WTC11 (cell line): ENCODE data around the gene ALDOA. TPM values are rescaled to one million over a fixed set of nuclear protein-coding genes. Genes with fewer than 3 reads are reported as not detected.

ENCODE experiments used
- ATAC-seq: fragments of 200-7000 bp; cut with Tn5 transposase; 2 replicates; pipeline ENCODE4 v1.10.0; 2021; ENCODE audit warnings: mild to moderate bottlenecking, moderate library complexity
- CTCF ChIA-PET: fragments of 300-600 bp; sonication (Branson Sonifier 250); formaldehyde crosslinking; loops from one replicate; lab custom pipeline; 2021; ENCODE audit warnings: antibody characterized with exemption; lab: Charles Lee
- POLR2A ChIA-PET: fragments of 350-600 bp; sonication (Branson Sonifier 250); formaldehyde crosslinking; loops from one replicate; lab custom pipeline; 2021; ENCODE audit warnings: antibody characterized with exemption; lab: Charles Lee
- DNase-seq: peaks from one replicate; pipeline ENCODE4 v3.0.0; 2021; ENCODE audit warnings: low spot score
- H3K27ac Mint-ChIP-seq: 2 replicates; pipeline ENCODE4 v1.8.0; 2021; ENCODE audit warnings: mixed read lengths
- H3K27me3 Mint-ChIP-seq: 2 replicates; pipeline ENCODE4 v1.8.0; 2021; ENCODE audit warnings: low read depth, mild to moderate bottlenecking, moderate library complexity, mixed read lengths
- H3K36me3 Mint-ChIP-seq: 2 replicates; pipeline ENCODE4 v1.8.0; 2021; ENCODE audit warnings: mixed read lengths
- H3K4me1 Mint-ChIP-seq: 2 replicates; pipeline ENCODE4 v1.8.0; 2022; ENCODE audit warnings: mixed read lengths
- H3K4me3 Mint-ChIP-seq: 2 replicates; pipeline ENCODE4 v1.8.0; 2021; ENCODE audit warnings: mild to moderate bottlenecking, moderate library complexity, mixed read lengths
- H3K9me3 Mint-ChIP-seq: 2 replicates; pipeline ENCODE4 v1.8.0; 2021; ENCODE audit warnings: mixed read lengths
- GRHL2 ChIP-seq: fragments of 250-450 bp; sonication (Bioruptor Pico); IDR thresholded peaks from 2 replicates; pipeline ENCODE4 v1.8.0; 2022; ENCODE audit warnings: mild to moderate bottlenecking, moderate library complexity; ENCODE audit not compliant: insufficient replicate concordance, severe bottlenecking
- IRF2 ChIP-seq: sonication (generic); formaldehyde crosslinking; IDR thresholded peaks from 2 replicates; pipeline ENCODE4 v1.8.0; 2022; ENCODE audit warnings: low read depth, missing genetic modification reagents, borderline replicate concordance
- JAZF1 ChIP-seq: fragments of 250-450 bp; sonication (Bioruptor Pico); IDR thresholded peaks from 2 replicates; pipeline ENCODE4 v1.9.0; 2021; ENCODE audit warnings: moderate library complexity, mild to moderate bottlenecking, inconsistent platforms
- SOX15 ChIP-seq: fragments of 250-450 bp; sonication (Bioruptor Pico); IDR thresholded peaks from 2 replicates; pipeline ENCODE4 v1.9.0; 2021; ENCODE audit warnings: mild to moderate bottlenecking
- ZNF416 ChIP-seq: fragments of 250-450 bp; sonication (Bioruptor Pico); IDR thresholded peaks from 2 replicates; pipeline ENCODE4 v1.9.0; 2021; ENCODE audit warnings: mild to moderate bottlenecking, inconsistent platforms
- total RNA-seq: library from RNA; stranded (reverse); gene quantifications from 3 replicates; pipeline ENCODE4 v1.2.3, GENCODE V29; 2021
- TF ChIP-seq, protein P1 (sequence below): sonication (generic); formaldehyde crosslinking; IDR thresholded peaks from 2 replicates; pipeline ENCODE4 v1.8.1; 2022; ENCODE audit warnings: low read depth, missing genetic modification reagents, borderline replicate concordance
- TF ChIP-seq, protein P2 (sequence below): sonication (generic); formaldehyde crosslinking; IDR thresholded peaks from 2 replicates; pipeline ENCODE4 v1.8.0; 2023; ENCODE audit warnings: mild to moderate bottlenecking, missing genetic modification reagents
- TF ChIP-seq, protein P3 (sequence below): sonication (generic); formaldehyde crosslinking; IDR thresholded peaks from 2 replicates; pipeline ENCODE4 v1.8.1; 2023; ENCODE audit warnings: mild to moderate bottlenecking, missing genetic modification reagents, borderline replicate concordance
- TF ChIP-seq, protein P4 (sequence below): sonication (generic); formaldehyde crosslinking; IDR thresholded peaks from 2 replicates; pipeline ENCODE4 v1.8.0; 2022; ENCODE audit warnings: missing genetic modification reagents
- TF ChIP-seq, protein P5 (sequence below): fragments of 250-450 bp; sonication (Bioruptor Pico); IDR thresholded peaks from 2 replicates; pipeline ENCODE4 v1.9.0; 2021; ENCODE audit warnings: mild to moderate bottlenecking
- TF ChIP-seq, protein P6 (sequence below): sonication (generic); formaldehyde crosslinking; IDR thresholded peaks from 2 replicates; pipeline ENCODE4 v1.8.0; 2022; ENCODE audit warnings: mild to moderate bottlenecking, missing genetic modification reagents
- TF ChIP-seq, protein P7 (sequence below): fragments of 250-450 bp; sonication (Bioruptor Pico); IDR thresholded peaks from 2 replicates; pipeline ENCODE4 v1.8.0; 2021; ENCODE audit warnings: mild to moderate bottlenecking
- TF ChIP-seq, protein P8 (sequence below): sonication (generic); formaldehyde crosslinking; IDR thresholded peaks from 2 replicates; pipeline ENCODE4 v1.8.0; 2022; ENCODE audit warnings: mild to moderate bottlenecking, missing genetic modification reagents

The ALDOA gene
- total RNA-seq, 1 experiment from 2014 or later = 1,537 TPM

DNA sequence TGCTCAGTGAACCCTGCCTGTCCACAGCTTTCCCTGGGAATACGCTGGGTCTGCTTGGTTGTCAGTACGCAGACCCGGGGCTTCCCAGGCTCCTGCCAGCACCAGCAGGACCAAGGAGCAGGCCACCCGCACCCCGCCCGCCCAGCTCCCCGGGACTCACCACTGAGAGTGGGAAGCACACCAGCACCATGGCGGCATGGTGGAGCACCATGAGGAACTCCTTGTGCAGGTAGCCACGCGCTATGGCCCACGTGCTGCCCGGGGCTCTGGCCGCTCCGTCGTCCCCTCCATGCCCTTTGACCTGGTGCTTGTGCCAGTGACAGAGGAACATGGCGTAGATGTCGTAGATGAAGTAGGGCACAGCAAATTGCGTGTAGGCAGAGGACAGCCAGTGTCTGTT is 39.1 kb upstream of the ALDOA start (continued):
- TF ChIP-seq, protein P1, sequence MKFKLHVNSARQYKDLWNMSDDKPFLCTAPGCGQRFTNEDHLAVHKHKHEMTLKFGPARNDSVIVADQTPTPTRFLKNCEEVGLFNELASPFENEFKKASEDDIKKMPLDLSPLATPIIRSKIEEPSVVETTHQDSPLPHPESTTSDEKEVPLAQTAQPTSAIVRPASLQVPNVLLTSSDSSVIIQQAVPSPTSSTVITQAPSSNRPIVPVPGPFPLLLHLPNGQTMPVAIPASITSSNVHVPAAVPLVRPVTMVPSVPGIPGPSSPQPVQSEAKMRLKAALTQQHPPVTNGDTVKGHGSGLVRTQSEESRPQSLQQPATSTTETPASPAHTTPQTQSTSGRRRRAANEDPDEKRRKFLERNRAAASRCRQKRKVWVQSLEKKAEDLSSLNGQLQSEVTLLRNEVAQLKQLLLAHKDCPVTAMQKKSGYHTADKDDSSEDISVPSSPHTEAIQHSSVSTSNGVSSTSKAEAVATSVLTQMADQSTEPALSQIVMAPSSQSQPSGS (CRISPR knock-in tag) = no peak
- TF ChIP-seq IRF2 (no peak), JAZF1 (no peak)
- TF ChIP-seq, protein P2, sequence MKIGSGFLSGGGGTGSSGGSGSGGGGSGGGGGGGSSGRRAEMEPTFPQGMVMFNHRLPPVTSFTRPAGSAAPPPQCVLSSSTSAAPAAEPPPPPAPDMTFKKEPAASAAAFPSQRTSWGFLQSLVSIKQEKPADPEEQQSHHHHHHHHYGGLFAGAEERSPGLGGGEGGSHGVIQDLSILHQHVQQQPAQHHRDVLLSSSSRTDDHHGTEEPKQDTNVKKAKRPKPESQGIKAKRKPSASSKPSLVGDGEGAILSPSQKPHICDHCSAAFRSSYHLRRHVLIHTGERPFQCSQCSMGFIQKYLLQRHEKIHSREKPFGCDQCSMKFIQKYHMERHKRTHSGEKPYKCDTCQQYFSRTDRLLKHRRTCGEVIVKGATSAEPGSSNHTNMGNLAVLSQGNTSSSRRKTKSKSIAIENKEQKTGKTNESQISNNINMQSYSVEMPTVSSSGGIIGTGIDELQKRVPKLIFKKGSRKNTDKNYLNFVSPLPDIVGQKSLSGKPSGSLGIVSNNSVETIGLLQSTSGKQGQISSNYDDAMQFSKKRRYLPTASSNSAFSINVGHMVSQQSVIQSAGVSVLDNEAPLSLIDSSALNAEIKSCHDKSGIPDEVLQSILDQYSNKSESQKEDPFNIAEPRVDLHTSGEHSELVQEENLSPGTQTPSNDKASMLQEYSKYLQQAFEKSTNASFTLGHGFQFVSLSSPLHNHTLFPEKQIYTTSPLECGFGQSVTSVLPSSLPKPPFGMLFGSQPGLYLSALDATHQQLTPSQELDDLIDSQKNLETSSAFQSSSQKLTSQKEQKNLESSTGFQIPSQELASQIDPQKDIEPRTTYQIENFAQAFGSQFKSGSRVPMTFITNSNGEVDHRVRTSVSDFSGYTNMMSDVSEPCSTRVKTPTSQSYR = no peak
- TF ChIP-seq, protein P3, sequence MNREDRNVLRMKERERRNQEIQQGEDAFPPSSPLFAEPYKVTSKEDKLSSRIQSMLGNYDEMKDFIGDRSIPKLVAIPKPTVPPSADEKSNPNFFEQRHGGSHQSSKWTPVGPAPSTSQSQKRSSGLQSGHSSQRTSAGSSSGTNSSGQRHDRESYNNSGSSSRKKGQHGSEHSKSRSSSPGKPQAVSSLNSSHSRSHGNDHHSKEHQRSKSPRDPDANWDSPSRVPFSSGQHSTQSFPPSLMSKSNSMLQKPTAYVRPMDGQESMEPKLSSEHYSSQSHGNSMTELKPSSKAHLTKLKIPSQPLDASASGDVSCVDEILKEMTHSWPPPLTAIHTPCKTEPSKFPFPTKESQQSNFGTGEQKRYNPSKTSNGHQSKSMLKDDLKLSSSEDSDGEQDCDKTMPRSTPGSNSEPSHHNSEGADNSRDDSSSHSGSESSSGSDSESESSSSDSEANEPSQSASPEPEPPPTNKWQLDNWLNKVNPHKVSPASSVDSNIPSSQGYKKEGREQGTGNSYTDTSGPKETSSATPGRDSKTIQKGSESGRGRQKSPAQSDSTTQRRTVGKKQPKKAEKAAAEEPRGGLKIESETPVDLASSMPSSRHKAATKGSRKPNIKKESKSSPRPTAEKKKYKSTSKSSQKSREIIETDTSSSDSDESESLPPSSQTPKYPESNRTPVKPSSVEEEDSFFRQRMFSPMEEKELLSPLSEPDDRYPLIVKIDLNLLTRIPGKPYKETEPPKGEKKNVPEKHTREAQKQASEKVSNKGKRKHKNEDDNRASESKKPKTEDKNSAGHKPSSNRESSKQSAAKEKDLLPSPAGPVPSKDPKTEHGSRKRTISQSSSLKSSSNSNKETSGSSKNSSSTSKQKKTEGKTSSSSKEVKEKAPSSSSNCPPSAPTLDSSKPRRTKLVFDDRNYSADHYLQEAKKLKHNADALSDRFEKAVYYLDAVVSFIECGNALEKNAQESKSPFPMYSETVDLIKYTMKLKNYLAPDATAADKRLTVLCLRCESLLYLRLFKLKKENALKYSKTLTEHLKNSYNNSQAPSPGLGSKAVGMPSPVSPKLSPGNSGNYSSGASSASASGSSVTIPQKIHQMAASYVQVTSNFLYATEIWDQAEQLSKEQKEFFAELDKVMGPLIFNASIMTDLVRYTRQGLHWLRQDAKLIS = no peak
- TF ChIP-seq, protein P4, sequence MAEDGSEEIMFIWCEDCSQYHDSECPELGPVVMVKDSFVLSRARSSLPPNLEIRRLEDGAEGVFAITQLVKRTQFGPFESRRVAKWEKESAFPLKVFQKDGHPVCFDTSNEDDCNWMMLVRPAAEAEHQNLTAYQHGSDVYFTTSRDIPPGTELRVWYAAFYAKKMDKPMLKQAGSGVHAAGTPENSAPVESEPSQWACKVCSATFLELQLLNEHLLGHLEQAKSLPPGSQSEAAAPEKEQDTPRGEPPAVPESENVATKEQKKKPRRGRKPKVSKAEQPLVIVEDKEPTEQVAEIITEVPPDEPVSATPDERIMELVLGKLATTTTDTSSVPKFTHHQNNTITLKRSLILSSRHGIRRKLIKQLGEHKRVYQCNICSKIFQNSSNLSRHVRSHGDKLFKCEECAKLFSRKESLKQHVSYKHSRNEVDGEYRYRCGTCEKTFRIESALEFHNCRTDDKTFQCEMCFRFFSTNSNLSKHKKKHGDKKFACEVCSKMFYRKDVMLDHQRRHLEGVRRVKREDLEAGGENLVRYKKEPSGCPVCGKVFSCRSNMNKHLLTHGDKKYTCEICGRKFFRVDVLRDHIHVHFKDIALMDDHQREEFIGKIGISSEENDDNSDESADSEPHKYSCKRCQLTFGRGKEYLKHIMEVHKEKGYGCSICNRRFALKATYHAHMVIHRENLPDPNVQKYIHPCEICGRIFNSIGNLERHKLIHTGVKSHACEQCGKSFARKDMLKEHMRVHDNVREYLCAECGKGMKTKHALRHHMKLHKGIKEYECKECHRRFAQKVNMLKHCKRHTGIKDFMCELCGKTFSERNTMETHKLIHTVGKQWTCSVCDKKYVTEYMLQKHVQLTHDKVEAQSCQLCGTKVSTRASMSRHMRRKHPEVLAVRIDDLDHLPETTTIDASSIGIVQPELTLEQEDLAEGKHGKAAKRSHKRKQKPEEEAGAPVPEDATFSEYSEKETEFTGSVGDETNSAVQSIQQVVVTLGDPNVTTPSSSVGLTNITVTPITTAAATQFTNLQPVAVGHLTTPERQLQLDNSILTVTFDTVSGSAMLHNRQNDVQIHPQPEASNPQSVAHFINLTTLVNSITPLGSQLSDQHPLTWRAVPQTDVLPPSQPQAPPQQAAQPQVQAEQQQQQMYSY (CRISPR knock-in tag) = no peak
- TF ChIP-seq, protein P5, sequence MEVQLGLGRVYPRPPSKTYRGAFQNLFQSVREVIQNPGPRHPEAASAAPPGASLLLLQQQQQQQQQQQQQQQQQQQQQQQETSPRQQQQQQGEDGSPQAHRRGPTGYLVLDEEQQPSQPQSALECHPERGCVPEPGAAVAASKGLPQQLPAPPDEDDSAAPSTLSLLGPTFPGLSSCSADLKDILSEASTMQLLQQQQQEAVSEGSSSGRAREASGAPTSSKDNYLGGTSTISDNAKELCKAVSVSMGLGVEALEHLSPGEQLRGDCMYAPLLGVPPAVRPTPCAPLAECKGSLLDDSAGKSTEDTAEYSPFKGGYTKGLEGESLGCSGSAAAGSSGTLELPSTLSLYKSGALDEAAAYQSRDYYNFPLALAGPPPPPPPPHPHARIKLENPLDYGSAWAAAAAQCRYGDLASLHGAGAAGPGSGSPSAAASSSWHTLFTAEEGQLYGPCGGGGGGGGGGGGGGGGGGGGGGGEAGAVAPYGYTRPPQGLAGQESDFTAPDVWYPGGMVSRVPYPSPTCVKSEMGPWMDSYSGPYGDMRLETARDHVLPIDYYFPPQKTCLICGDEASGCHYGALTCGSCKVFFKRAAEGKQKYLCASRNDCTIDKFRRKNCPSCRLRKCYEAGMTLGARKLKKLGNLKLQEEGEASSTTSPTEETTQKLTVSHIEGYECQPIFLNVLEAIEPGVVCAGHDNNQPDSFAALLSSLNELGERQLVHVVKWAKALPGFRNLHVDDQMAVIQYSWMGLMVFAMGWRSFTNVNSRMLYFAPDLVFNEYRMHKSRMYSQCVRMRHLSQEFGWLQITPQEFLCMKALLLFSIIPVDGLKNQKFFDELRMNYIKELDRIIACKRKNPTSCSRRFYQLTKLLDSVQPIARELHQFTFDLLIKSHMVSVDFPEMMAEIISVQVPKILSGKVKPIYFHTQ = no peak
- TF ChIP-seq, protein P6, sequence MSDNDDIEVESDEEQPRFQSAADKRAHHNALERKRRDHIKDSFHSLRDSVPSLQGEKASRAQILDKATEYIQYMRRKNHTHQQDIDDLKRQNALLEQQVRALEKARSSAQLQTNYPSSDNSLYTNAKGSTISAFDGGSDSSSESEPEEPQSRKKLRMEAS (CRISPR knock-in tag) = no peak

DNA sequence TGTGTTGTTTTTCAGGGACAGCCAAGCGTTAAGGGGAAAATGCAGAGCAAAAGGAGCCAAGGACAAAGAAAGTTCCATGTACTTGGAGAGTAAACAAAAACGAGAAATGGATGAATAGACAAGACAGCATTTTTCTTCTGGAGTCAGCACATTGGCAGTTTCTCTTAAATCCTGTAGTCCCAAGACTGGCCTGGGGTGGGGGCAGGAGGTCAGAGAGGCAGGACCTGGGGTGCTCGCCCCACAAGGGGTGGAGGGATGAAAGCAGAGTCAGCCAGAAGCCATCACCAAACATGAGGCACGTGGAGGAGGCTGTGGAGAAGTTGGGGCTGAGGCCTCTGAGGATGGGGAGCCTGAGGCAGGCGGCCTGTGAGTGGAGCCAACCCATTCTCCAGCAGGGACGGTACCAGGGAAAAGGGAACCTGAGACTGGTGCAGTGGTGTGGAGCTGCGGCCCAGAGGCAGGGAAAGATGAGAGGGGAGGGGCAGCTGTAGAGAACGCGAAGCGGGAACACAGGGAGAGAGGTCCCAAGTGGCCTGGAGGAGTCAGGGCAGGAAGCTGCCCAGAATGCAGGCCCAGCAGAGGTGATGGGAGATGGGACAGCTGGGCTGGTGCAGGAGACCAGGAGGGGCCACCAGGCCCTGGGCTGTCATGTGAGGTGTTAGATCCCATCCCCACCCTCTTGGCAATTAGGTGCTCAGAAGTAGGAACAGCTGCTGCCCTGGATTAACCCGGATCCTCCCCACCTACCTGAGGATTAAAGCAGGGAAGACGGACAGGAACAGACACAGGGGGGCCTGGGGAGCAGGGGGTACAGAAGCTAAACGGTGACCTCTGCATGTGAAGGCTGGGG is 37.7 kb upstream of the ALDOA start:
- CTCF ChIA-PET = interaction anchor here (0.6 to 1.6 kb wide), 12 partner anchors 10 to 402 kb away, joined by 3 to 6 read pairs (median 3); partner anchors contain the start of genes DCTPP1 and SEZ6L2
- H3K9me3 Mint-ChIP-seq = no peaks in the 10 kb centered on the region
- TF ChIP-seq, protein P7, sequence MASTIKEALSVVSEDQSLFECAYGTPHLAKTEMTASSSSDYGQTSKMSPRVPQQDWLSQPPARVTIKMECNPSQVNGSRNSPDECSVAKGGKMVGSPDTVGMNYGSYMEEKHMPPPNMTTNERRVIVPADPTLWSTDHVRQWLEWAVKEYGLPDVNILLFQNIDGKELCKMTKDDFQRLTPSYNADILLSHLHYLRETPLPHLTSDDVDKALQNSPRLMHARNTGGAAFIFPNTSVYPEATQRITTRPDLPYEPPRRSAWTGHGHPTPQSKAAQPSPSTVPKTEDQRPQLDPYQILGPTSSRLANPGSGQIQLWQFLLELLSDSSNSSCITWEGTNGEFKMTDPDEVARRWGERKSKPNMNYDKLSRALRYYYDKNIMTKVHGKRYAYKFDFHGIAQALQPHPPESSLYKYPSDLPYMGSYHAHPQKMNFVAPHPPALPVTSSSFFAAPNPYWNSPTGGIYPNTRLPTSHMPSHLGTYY (CRISPR knock-in tag) = no peak
- TF ChIP-seq ZNF416 (CRISPR knock-in tag) = no peak
- TF ChIP-seq GRHL2 (CRISPR knock-in tag) = no peak
- no peak for TF ChIP-seq SOX15 (CRISPR knock-in tag)
- TF ChIP-seq, protein P8, sequence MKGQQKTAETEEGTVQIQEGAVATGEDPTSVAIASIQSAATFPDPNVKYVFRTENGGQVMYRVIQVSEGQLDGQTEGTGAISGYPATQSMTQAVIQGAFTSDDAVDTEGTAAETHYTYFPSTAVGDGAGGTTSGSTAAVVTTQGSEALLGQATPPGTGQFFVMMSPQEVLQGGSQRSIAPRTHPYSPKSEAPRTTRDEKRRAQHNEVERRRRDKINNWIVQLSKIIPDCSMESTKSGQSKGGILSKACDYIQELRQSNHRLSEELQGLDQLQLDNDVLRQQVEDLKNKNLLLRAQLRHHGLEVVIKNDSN = no peak

More for the DNA sequence above, 37.7 kb upstream of the ALDOA start:
- no peak; the same call in 1 of the 2 replicates for ATAC-seq
- no peak for DNase-seq
- Mint-ChIP-seq H3K4me3 (no peak overlapping the region), H3K27me3 (peaks cover 13% of the 10 kb centered on the region), H3K27ac (no peak overlapping the region), H3K4me1 (peaks cover 35% of the 10 kb centered on the region), H3K36me3 (no peaks in the 10 kb centered on the region)
- POLR2A ChIA-PET = interaction anchor here (0.9 kb wide), 1 partner anchor 46 kb away, joined by 3 read pairs; no protein-coding TSS in a partner anchor
